HFF-Myc (cell line): ENCODE results near the gene FKBP1B.

Experiments
- DNase-seq: peaks from one replicate; pipeline ENCODE4 v3.0.0-alpha.2; 2011; ENCODE audit warnings: low read depth; ENCODE audit errors: extremely low read depth
- H3K4me3 ChIP-seq: replicated peaks from 2 replicates; pipeline ENCODE4 v1.5.1; 2011; ENCODE audit warnings: low read depth, mild to moderate bottlenecking, control low read depth, low read length
- TF ChIP-seq, protein P1 (sequence below): IDR thresholded peaks from 2 replicates; pipeline ENCODE4 v1.5.1; 2012; ENCODE audit warnings: mild to moderate bottlenecking, low read depth, low read length, control low read depth; ENCODE audit errors: missing control alignments

Gene FKBP1B

DNA sequence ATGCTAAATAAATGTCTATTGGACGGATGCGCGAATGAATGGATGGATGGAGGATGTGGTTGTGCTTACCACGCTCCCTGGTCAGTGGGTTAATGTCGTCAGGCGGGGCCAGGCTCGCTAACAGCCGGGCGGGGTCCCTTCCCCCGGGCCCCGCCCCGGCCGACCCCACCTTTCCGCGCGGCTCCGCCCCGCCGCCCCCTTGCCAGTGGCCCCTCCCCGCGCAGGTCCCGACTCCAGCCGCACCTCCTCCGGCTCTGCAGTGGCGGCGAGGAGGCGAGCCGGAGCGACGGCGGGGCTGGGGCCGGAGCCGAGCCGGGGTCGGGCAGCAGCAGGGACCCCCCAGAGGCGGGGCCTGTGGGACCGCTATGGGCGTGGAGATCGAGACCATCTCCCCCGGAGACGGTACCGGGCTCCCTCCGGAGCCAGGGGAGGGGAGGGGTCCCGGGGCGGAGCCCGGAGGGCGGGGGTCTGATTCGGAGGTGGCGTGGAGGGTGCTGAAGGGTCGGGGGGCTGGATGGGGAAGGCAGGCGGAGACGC is at the start of gene FKBP1B:
Gene FKBP1B (plus strand): TSS at position 257 of the 537 bp plus-strand sequence. CDS start 109 bp downstream, at position 366.
- peak; percentile 29 for DNase-seq
- TF ChIP-seq, protein P1, sequence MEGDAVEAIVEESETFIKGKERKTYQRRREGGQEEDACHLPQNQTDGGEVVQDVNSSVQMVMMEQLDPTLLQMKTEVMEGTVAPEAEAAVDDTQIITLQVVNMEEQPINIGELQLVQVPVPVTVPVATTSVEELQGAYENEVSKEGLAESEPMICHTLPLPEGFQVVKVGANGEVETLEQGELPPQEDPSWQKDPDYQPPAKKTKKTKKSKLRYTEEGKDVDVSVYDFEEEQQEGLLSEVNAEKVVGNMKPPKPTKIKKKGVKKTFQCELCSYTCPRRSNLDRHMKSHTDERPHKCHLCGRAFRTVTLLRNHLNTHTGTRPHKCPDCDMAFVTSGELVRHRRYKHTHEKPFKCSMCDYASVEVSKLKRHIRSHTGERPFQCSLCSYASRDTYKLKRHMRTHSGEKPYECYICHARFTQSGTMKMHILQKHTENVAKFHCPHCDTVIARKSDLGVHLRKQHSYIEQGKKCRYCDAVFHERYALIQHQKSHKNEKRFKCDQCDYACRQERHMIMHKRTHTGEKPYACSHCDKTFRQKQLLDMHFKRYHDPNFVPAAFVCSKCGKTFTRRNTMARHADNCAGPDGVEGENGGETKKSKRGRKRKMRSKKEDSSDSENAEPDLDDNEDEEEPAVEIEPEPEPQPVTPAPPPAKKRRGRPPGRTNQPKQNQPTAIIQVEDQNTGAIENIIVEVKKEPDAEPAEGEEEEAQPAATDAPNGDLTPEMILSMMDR, result no peak
- peak within 1 kb of the TSS; percentile 55 for H3K4me3 ChIP-seq

DNA sequence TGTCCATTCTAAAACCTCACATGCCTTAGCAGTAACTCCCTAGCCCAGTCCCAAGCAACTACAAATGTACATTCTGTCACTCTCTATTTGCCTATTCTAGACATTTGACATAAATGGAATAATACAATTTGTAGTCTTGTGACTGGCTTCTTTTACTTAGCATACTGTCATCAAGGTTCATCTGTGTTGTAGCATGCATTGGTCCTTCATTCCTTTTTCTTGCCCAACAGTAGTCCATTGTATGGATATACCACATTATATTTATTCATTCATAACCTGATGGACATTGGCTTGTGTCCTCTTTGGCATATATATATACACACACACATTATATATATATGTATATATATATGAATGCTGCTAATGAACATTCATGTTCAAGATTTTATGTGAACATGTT is 41.8 kb upstream of the FKBP1B start:
- no peak for DNase-seq
- no peak overlapping the region for H3K4me3 ChIP-seq
- TF ChIP-seq, protein P1, result no peak

DNA sequence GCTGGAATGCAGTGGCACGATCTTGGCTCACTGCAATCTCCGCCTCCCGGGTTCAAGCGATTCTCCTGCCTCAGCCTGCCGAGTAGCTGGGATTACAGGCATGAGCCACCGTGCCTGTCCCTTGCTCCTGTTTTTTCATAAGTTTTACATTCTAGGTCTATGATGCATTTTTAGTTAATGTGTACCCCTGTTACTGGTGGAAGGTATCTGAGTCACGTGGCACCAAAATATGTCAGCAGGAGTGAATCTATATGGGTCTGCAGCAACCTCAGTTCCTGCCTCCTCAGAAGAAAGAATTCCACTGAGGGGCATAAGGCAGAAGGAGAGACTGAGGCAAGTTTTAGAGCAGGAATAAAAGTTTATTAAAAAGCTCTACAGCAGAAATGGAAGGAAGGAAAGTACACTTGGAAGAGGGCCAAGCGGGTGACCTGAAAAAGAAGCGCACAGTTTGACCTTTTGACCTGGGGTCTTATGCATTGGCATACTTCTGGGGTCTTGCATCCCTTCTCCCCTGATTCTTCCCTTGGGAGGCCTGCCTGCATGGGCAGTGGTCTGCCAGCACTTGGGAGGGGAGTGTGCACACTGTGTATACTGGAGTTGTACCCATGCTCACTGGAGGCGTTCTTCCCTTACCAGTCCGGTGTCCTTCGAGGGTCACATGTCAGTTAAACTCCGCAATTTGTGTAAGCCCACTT is 40.7 kb upstream of the FKBP1B start:
- TF ChIP-seq, protein P1, result no peak
- DNase-seq, result no peak
- no peak overlapping the region for H3K4me3 ChIP-seq

DNA sequence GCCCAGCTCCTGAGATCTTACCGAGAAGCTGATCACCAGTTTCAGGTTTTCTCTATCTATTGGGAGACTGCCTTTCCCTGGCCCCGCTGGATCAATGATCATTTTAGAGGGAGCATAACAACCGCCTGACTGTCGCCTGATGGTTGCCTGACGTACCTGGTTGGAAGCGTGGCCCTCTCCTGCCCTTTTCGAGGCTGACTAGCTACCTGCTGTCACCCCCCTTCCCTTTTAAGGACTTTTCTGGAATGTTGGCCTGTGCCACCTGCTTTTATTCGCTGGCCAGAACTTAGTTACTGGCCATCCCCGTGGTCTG is 40.2 kb upstream of the FKBP1B start:
- H3K4me3 ChIP-seq, result peak overlapping the region; percentile 35
- TF ChIP-seq, protein P1, result no peak
- DNase-seq, result no peak

DNA sequence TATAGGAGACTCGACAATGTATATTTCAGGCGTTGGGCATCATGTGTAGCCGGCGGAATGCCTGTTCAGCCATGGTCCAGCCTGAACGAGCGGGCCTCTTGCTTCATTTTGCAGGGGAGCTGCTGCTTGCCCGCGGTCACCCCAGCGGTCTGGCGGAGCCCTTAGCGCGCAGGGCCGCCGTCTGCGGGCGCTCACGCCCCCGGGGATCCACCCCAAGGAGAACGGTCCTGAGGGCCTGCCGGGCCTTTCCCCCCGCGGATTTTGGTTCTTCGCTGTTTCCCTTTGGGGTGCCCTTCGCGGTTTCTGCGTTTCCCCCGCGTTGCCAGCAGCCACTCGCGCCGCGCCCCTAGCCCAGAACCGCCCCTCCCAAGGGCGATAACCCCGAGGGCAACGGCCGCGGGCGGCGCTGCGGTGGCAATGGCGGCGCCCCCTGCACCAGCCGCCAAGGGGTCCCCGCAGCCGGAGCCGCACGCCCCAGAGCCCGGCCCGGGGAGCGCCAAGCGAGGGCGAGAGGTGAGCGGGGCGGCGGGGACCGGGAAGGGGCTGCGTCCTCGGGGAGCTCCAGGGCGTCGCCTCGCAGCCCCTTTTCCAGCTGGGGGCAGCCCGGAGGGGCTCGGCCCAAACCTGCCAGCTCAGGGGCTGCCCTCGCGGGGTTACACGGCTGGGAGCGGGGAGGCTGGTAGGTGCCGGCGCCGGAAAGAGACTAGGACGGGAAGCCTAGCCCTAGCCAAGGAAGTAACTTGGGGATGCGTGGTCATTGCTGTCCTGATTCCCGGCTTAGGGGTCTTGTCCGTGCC is 39.7 kb upstream of the FKBP1B start, which contains the start of gene MFSD2B:
Gene MFSD2B (plus strand): TSS at position 406 of the 797 bp plus-strand sequence. CDS start 12 bp downstream, at position 418.
- peak within 1 kb of the TSS; percentile 35 for H3K4me3 ChIP-seq
- no peak for DNase-seq
- TF ChIP-seq, protein P1, result no peak

DNA sequence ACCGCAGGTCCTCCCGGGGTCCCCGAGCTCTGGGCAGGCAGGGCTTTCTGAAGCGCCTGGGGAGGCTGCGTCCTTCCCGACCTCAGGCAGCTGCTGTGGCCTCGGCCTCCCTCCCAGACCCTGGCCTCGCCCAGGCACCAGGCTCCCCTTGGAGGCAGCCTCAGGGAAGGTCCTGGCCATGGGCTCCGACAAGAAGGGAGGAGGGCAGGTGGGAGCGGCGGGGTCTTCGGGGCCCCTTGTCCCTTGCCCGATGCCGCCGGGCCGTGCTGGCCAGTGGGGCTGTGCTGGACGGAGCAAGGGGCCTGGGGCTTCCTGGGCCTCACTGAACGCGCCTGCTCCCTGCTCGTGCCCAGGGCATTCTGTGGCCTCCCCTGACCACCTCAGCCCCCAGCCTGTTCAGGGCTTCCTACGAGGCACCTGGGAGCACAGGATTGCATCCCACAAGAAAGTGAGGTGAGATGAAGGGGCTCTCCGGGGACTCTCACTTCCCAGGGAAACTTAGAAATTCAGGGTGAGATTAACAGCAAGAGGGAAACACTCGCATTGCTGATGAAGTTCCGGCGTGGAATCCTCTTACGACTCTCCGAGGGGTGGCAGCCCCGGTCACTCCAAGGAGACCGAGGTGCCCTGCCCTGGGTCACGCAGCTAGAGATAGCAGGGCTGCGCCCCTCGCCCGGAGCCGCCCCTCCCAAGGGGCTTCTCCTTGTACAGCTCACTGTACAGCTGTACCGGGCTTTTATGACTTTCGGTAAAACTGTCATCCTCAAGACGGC is 38.9 kb upstream of the FKBP1B start:
- peak overlapping the region; percentile 35; the same call in 1 of the 2 replicates for H3K4me3 ChIP-seq
- TF ChIP-seq, protein P1, result no peak

More for the DNA sequence above, 38.9 kb upstream of the FKBP1B start:
- no peak for DNase-seq
